OCI-LY1 (cell line): ENCODE results near the gene CCDC28B.

Source experiments
- H2AFZ ChIP-seq: fragments of 200-600 bp; sonication (generic), shearing (Covaris generic); 2 replicates; pipeline ENCODE4 v1.6.0; 2014; ENCODE audit warnings: antibody characterized with exemption, mild to moderate bottlenecking, low read length
- H3F3A ChIP-seq: fragments of 200-600 bp; sonication (generic), shearing (Covaris generic); 2 replicates; pipeline ENCODE4 v1.6.0; 2014; ENCODE audit warnings: mild to moderate bottlenecking, antibody characterized with exemption, low read length, moderate library complexity; ENCODE audit not compliant: insufficient read depth
- H3K27ac ChIP-seq: fragments of 200-600 bp; sonication (generic); 2 replicates; pipeline ENCODE4 v1.5.1; 2014; ENCODE audit warnings: low read length, mixed run types, mild to moderate bottlenecking, low read depth; ENCODE audit not compliant: poor library complexity, severe bottlenecking
- H3K27me3 ChIP-seq: fragments of 200-600 bp; sonication (generic); 2 replicates; pipeline ENCODE4 v1.6.0; 2014; ENCODE audit warnings: antibody characterized with exemption, mild to moderate bottlenecking, low read length, moderate library complexity; ENCODE audit not compliant: insufficient read depth
- H3K36me3 ChIP-seq: fragments of 200-600 bp; sonication (generic); 2 replicates; pipeline ENCODE4 v1.6.1; 2014; ENCODE audit warnings: mild to moderate bottlenecking, antibody characterized with exemption, low read length, moderate library complexity, mixed read lengths; ENCODE audit not compliant: insufficient read depth
- H3K4me1 ChIP-seq: fragments of 200-600 bp; sonication (generic); 2 replicates; pipeline ENCODE4 v1.5.1; 2014; ENCODE audit warnings: mild to moderate bottlenecking, low read length, moderate library complexity; ENCODE audit not compliant: insufficient read depth, severe bottlenecking
- H3K4me2 ChIP-seq: fragments of 200-600 bp; sonication (generic), shearing (Covaris generic); 2 replicates; pipeline ENCODE4 v1.6.1; 2014; ENCODE audit warnings: low read length
- H3K4me3 ChIP-seq: fragments of 200-600 bp; sonication (generic); 2 replicates; pipeline ENCODE4 v1.5.1; 2014; ENCODE audit warnings: low read length, low read depth, mild to moderate bottlenecking, mixed read lengths; ENCODE audit not compliant: poor library complexity, severe bottlenecking
- H3K79me2 ChIP-seq: fragments of 200-600 bp; shearing (Covaris generic); 2 replicates; pipeline ENCODE4 v1.6.1; 2016; ENCODE audit warnings: mixed run types, low read length, mixed read lengths; ENCODE audit not compliant: insufficient read depth
- H3K9ac ChIP-seq: fragments of 200-600 bp; sonication (generic), shearing (Covaris generic); 2 replicates; pipeline ENCODE4 v1.6.1; 2014; ENCODE audit warnings: mild to moderate bottlenecking, low read length, mixed read lengths
- H3K9me2 ChIP-seq: fragments of 200-600 bp; sonication (generic), shearing (Covaris generic); 2 replicates; pipeline ENCODE4 v1.6.1; 2014; ENCODE audit warnings: low read depth, mild to moderate bottlenecking, low read length, mixed read lengths
- H3K9me3 ChIP-seq: fragments of 200-600 bp; shearing (Covaris generic); 2 replicates; pipeline ENCODE4 v1.6.1; 2014; ENCODE audit warnings: low read length, mixed read lengths
- H4K20me1 ChIP-seq: fragments of 200-600 bp; sonication (generic), shearing (Covaris generic); 2 replicates; pipeline ENCODE4 v1.6.0; 2016; ENCODE audit warnings: mild to moderate bottlenecking, low read length; ENCODE audit not compliant: insufficient read depth
- EZH2 ChIP-seq: fragments of 200-600 bp; sonication (generic), shearing (Covaris generic); IDR thresholded peaks from 2 replicates; pipeline ENCODE4 v1.8.0; 2017; ENCODE audit warnings: borderline replicate concordance, mixed run types, mild to moderate bottlenecking, antibody characterized with exemption, low read length, moderate library complexity, mixed read lengths
- TF ChIP-seq, protein P1 (sequence below): fragments of 200-600 bp; sonication (generic), shearing (Covaris generic); IDR thresholded peaks from 2 replicates; pipeline ENCODE4 v1.5.1; 2017; ENCODE audit warnings: mild to moderate bottlenecking, antibody characterized with exemption, low read length, moderate library complexity, mixed read lengths

The CCDC28B gene

DNA sequence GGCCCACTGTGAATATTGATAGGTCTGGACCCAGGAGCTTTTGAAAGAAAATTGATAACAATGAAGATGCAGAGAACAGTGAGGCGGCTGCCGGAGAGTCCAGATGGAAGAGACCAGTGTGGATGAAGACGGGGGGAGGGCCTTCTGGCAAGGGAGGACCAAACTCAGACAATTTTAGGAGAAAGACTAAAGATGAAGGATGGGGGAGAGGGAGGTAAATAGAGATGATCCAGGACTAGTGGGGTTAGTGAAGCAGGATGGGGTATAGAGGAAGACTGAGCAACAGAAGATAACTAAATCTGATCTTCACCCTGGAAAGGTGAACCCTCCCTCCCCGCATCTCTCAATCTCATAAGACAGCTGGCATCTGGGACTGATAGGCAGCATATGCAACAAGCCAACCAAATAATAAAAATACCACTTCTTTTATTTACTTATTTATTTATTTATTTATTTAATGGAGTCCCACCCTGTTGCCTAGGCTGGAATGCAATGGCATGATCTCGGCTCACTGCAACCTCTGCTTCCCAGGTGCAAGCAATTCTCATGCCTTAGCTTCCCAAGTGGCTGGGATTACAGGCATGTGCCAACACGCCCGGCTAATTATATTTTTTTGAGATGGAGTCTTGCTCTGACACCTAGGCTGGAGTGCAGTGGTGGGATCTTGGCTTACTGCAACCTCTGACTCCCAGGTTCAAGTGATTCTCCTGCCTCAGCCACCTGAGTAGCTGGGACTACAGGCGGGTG lies 32.3 kb downstream of the CCDC28B start:
- Histone ChIP-seq H3K36me3 (peaks cover 49% of the 10 kb centered on the region), H3K9me3 (no peaks in the 10 kb centered on the region), H3K9me2 (no peaks in the 10 kb centered on the region), H3K79me2 (no peaks in the 10 kb centered on the region), H3K27ac (peak overlapping the region; percentile 66), H2AFZ (no peak overlapping the region), H3K4me3 (no peak overlapping the region), H3K4me2 (no peak overlapping the region), H3K9ac (no peak overlapping the region; the same call in 1 of the 2 replicates), H3F3A (peaks cover 3% of the 10 kb centered on the region; the same call in 1 of the 2 replicates), H3K27me3 (no peaks in the 10 kb centered on the region), H3K4me1 (peaks cover 15% of the 10 kb centered on the region), H4K20me1 (no peaks in the 10 kb centered on the region)
- TF ChIP-seq, protein P1, sequence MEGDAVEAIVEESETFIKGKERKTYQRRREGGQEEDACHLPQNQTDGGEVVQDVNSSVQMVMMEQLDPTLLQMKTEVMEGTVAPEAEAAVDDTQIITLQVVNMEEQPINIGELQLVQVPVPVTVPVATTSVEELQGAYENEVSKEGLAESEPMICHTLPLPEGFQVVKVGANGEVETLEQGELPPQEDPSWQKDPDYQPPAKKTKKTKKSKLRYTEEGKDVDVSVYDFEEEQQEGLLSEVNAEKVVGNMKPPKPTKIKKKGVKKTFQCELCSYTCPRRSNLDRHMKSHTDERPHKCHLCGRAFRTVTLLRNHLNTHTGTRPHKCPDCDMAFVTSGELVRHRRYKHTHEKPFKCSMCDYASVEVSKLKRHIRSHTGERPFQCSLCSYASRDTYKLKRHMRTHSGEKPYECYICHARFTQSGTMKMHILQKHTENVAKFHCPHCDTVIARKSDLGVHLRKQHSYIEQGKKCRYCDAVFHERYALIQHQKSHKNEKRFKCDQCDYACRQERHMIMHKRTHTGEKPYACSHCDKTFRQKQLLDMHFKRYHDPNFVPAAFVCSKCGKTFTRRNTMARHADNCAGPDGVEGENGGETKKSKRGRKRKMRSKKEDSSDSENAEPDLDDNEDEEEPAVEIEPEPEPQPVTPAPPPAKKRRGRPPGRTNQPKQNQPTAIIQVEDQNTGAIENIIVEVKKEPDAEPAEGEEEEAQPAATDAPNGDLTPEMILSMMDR: no peak
- TF ChIP-seq EZH2: no peak

- H2AFZ ChIP-seq: no peak overlapping the region
- peaks cover 21% of the 10 kb centered on the region for H3K4me1 ChIP-seq
- H3K36me3 ChIP-seq: peaks cover 34% of the 10 kb centered on the region
- H3F3A ChIP-seq: peaks cover 3% of the 10 kb centered on the region; the same call in 1 of the 2 replicates
- no peaks in the 10 kb centered on the region for H3K27me3 ChIP-seq
- no peaks in the 10 kb centered on the region for H3K9me3 ChIP-seq
- H4K20me1 ChIP-seq: no peaks in the 10 kb centered on the region
- no peaks in the 10 kb centered on the region for H3K9me2 ChIP-seq
- TF ChIP-seq, protein P1: peak; percentile 36; the same call in 1 of the 2 replicates
- no peak for TF ChIP-seq EZH2
- peak overlapping the region; percentile 50; the same call in 1 of the 2 replicates for H3K4me2 ChIP-seq
- H3K9ac ChIP-seq: no peak overlapping the region; the same call in 1 of the 2 replicates
- peak overlapping the region; percentile 60 for H3K27ac ChIP-seq
- peak overlapping the region; percentile 25 for H3K4me3 ChIP-seq
- no peaks in the 10 kb centered on the region for H3K79me2 ChIP-seq
Measured at GRCh38 chr1:32234792-32235191, 34.4 kb downstream of the CCDC28B start.

DNA sequence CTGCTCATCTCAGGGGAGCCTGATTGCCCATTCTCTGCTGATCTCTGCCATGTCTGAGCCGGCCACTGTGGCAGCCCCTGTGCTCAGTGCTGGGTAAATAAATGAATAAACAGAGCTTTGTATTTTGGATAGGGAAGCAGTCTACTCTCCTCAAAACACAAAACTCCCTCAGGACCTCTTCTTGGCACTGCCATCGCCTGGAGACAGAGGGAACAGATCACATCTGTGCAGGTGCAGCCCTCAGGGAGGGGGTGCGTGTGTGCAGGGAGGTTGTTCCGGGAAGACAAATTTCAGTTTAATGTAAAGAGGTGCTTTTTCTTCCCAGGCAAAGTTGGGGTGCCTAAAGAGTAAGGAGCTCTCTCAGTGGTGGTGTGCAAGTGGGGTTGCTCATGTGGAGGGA lies 38.9 kb downstream of the CCDC28B start:
- Histone ChIP-seq H3K9me3 (no peaks in the 10 kb centered on the region), H3K9ac (peak overlapping the region; percentile 69; the same call in 1 of the 2 replicates), H3K4me3 (peak overlapping the region; percentile 64), H3K27me3 (no peaks in the 10 kb centered on the region), H3K36me3 (peaks cover 6% of the 10 kb centered on the region; the same call in 1 of the 2 replicates), H3K79me2 (no peaks in the 10 kb centered on the region), H3K4me1 (peaks cover 40% of the 10 kb centered on the region), H4K20me1 (no peaks in the 10 kb centered on the region), H3K27ac (peak overlapping the region; percentile 72), H3F3A (peaks cover 3% of the 10 kb centered on the region; the same call in 1 of the 2 replicates), H2AFZ (no peak overlapping the region), H3K4me2 (peak overlapping the region; percentile 83), H3K9me2 (no peaks in the 10 kb centered on the region)
- TF ChIP-seq EZH2: no peak
- TF ChIP-seq, protein P1: peak; percentile 21; the same call in 1 of the 2 replicates
